Activated B cell treated with CpG ODN at 0.5 μM for 24 hours (primary cell): ENCODE measurements around the gene MVB12B. TPM values are rescaled to one million over a fixed set of nuclear protein-coding genes. Genes with fewer than 3 reads are reported as not detected.

Experiments
- ATAC-seq: fragments of 200-7000 bp; cut with Tn5 transposase; one replicate; pipeline ENCODE4 v1.10.0; 2021; ENCODE audit warnings: low read depth, mild to moderate bottlenecking, moderate library complexity
- CTCF ChIA-PET: fragments of 350-600 bp; sonication (Branson Sonifier 250); formaldehyde crosslinking; loops from one replicate; lab custom pipeline; 2021; ENCODE audit warnings: antibody characterized with exemption; lab: Charles Lee
- POLR2A ChIA-PET: fragments of 350-600 bp; sonication (Branson Sonifier 250); formaldehyde crosslinking; loops from one replicate; lab custom pipeline; 2021; ENCODE audit warnings: antibody characterized with exemption; lab: Charles Lee
- DNase-seq: peaks from one replicate; pipeline ENCODE4 v3.0.0; 2022
- H3K27ac Mint-ChIP-seq: one replicate; pipeline ENCODE4 v1.8.0; 2020; ENCODE audit warnings: mixed read lengths
- H3K27me3 Mint-ChIP-seq: one replicate; pipeline ENCODE4 v1.8.0; 2021; ENCODE audit warnings: mixed read lengths
- H3K36me3 Mint-ChIP-seq: one replicate; pipeline ENCODE4 v1.8.0; 2021; ENCODE audit warnings: low read depth, mixed read lengths
- H3K4me1 Mint-ChIP-seq: one replicate; pipeline ENCODE4 v1.8.0; 2021; ENCODE audit warnings: mixed read lengths
- H3K4me3 Mint-ChIP-seq: one replicate; pipeline ENCODE4 v1.8.0; 2020; ENCODE audit warnings: mild to moderate bottlenecking, mixed read lengths
- H3K9me3 Mint-ChIP-seq: one replicate; pipeline ENCODE4 v1.8.0; 2020; ENCODE audit warnings: mixed read lengths
- CTCF ChIP-seq: fragments of 200-600 bp; IDR thresholded peaks from one replicate; pipeline ENCODE4 v1.8.0; 2022; ENCODE audit warnings: antibody characterized with exemption, mild to moderate bottlenecking
- intact Hi-C: fragments of 100-400 bp; cut with micrococcal nuclease; formaldehyde crosslinking; loops from one replicate; pipeline ENCODE4 v1.15.1; 2024
- total RNA-seq: library from RNA; stranded (reverse); gene quantifications from 2 replicates; pipeline ENCODE4 v1.2.3, GENCODE V29; 2022

Gene MVB12B
- total RNA-seq, 1 donor from 2014 or later, result 2.5 TPM

- DNase-seq (no peak), ATAC-seq (no peak)
- intact Hi-C loops, result no loop called here
- H3K4me1 Mint-ChIP-seq, result peaks cover 22% of the 10 kb centered on the region
- peaks cover 45% of the 10 kb centered on the region for H3K27me3 Mint-ChIP-seq
- H3K36me3 Mint-ChIP-seq, result no peaks in the 10 kb centered on the region
- ChIA-PET POLR2A (no interaction called here), CTCF (interaction anchor here (3.0 kb wide), 1 partner anchor 41 kb away, joined by 14 read pairs; no protein-coding TSS in a partner anchor)
- H3K4me3 Mint-ChIP-seq, result no peak overlapping the region
- no peak overlapping the region for H3K27ac Mint-ChIP-seq
- TF ChIP-seq CTCF, result no peak
- H3K9me3 Mint-ChIP-seq, result no peaks in the 10 kb centered on the region
Measured at GRCh38 chr9:126515873-126516505, 189.4 kb downstream of the MVB12B start.

GRCh38 chr9:126516561-126516935 is 189.9 kb downstream of the MVB12B start:
- no peak for TF ChIP-seq CTCF
- no peak for ATAC-seq
- peak overlapping the region; percentile 61 for H3K27ac Mint-ChIP-seq

GRCh38 chr9:126516936-126517832 is 190.6 kb downstream of the MVB12B start:
- no peak for TF ChIP-seq CTCF
- ChIA-PET POLR2A (interaction anchor here (1.4 kb wide), 1 partner anchor 16 kb away, joined by 5 read pairs; no protein-coding TSS in a partner anchor), CTCF (interaction anchor here (0.8 to 3.0 kb wide), 5 partner anchors 17 to 264 kb away, joined by 3 to 14 read pairs (median 3); no protein-coding TSS in a partner anchor)
- DNase-seq (peak; percentile 43), ATAC-seq (peak; percentile 35)
- Mint-ChIP-seq H3K36me3 (no peaks in the 10 kb centered on the region), H3K4me1 (peaks cover 22% of the 10 kb centered on the region), H3K27ac (peak overlapping the region; percentile 61), H3K4me3 (peak overlapping the region; percentile 82), H3K9me3 (no peaks in the 10 kb centered on the region), H3K27me3 (peaks cover 37% of the 10 kb centered on the region)
- intact Hi-C loops, result loop anchor here (1.0 kb wide), 1 partner anchor 16 kb away; no protein-coding TSS in a partner anchor

More at GRCh38 chr9:126516561-126516935, 189.9 kb downstream of the MVB12B start:
- ChIA-PET CTCF (interaction anchor here (2.1 to 3.0 kb wide), 2 partner anchors 16 to 41 kb away, joined by 7 to 14 read pairs; no protein-coding TSS in a partner anchor), POLR2A (interaction anchor here (1.4 kb wide), 1 partner anchor 17 kb away, joined by 5 read pairs; no protein-coding TSS in a partner anchor)
- intact Hi-C loops, result no loop called here
- Mint-ChIP-seq H3K4me3 (peak overlapping the region; percentile 82), H3K27me3 (peaks cover 42% of the 10 kb centered on the region), H3K9me3 (no peaks in the 10 kb centered on the region), H3K36me3 (no peaks in the 10 kb centered on the region), H3K4me1 (peaks cover 22% of the 10 kb centered on the region)
- no peak for DNase-seq

- H3K27ac Mint-ChIP-seq, result no peak overlapping the region
- H3K9me3 Mint-ChIP-seq, result no peaks in the 10 kb centered on the region
- intact Hi-C loops, result loop anchor here (1.0 kb wide), 1 partner anchor 15 kb away; no protein-coding TSS in a partner anchor
- TF ChIP-seq CTCF, result no peak
- peak overlapping the region; percentile 82 for H3K4me3 Mint-ChIP-seq
- DNase-seq (no peak), ATAC-seq (no peak)
- ChIA-PET POLR2A (interaction anchor here (1.4 kb wide), 1 partner anchor 15 kb away, joined by 5 read pairs; no protein-coding TSS in a partner anchor), CTCF (interaction anchor here (0.8 to 3.0 kb wide), 5 partner anchors 17 to 264 kb away, joined by 3 to 14 read pairs (median 3); no protein-coding TSS in a partner anchor)
- peaks cover 35% of the 10 kb centered on the region for H3K27me3 Mint-ChIP-seq
- H3K36me3 Mint-ChIP-seq, result no peaks in the 10 kb centered on the region
- peaks cover 26% of the 10 kb centered on the region for H3K4me1 Mint-ChIP-seq
Measured at GRCh38 chr9:126517833-126518356, 191.3 kb downstream of the MVB12B start.
